Activated CD4-positive, CD25-positive, alpha-beta regulatory T cell treated with anti-CD3 and anti-CD28 coated beads, Interleukin-2, amount 50 U/mL, for 72 hours (primary cell): ENCODE data around the gene TTC6.

ENCODE experiments used
- DNase-seq: peaks from one replicate; pipeline ENCODE4 v3.0.0; 2021

The TTC6 gene

DNA sequence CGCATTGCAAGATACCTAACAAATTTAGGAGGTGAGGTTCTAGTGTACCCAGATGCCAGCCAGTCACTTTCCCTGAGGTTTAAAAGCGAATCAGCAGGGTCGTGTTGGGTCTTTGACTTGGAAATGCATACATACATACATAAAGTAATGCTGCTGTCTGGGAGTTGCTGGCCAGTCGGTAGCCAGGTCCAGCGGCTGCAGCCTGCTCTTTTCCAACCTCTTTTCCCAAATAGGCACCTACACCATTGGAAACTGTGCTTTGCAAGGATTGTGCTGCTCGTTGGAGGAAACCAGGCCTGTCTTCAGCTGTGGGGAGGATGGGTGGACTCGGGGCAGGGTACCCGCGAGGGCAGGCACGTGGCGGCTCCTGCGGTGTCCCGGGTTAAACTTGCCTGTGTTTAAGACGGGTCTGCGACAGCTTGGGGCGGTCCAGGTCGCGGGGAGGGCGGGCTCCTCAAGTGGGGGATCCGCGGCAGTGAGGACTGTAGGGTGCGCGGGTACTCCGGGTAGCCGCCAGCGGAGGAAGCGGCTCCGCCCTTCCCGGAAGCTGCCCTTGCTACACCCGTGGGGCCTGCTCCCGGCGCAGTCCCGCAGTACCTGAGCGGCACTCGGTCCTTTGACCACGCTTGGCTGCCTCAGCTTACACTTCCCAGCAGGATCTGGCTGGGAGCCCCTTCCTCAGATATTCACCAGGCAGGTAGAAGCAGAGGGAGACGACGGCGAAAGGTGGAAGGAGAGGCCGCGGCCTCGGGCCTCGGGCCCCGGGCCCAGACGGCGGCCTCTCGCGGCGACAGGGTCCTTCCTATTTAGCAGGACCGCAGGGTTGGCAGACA, 2.7 kb downstream of the TTC6 start:
- DNase-seq = no peak

DNA sequence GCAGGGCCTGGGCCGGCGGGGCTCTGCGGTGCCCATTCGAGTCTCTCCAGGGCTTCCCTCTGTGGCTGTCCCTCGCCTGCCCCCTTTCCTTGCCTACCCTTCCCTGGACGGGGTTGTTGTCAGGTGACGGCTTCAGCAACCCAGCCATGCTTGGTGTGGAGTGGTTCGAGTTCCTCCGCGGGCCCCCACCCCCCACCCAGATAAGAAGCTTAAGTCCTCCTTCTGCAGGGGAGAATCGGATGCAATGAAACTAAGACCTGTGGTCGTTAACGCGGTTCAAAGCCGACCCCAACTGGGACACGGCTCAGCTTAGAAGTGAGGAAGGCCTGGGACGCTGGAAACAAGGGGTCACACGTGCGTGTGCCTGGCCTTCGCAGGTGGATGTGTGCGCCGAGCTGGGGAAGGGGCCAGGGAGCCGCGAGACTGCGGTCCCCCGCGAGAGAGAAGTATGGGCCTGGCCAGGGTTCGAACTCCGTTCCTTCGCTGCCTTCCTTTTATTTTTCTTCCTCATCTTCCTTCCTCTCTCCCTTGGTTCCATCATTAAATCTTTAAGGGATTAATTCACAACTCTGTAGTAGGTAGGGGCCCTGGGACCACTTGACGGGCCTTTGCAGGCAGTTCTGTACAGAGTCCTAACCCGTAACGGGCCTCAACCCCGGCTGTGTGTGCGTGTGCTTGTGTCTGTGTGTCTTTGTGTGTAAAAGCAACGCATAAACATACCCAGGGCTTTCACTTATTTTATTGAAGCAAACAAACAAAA, 3.5 kb downstream of the TTC6 start:
- DNase-seq = no peak

GRCh38 chr14:37599507-37600368, 4.3 kb downstream of the TTC6 start:
- no peak for DNase-seq

DNA sequence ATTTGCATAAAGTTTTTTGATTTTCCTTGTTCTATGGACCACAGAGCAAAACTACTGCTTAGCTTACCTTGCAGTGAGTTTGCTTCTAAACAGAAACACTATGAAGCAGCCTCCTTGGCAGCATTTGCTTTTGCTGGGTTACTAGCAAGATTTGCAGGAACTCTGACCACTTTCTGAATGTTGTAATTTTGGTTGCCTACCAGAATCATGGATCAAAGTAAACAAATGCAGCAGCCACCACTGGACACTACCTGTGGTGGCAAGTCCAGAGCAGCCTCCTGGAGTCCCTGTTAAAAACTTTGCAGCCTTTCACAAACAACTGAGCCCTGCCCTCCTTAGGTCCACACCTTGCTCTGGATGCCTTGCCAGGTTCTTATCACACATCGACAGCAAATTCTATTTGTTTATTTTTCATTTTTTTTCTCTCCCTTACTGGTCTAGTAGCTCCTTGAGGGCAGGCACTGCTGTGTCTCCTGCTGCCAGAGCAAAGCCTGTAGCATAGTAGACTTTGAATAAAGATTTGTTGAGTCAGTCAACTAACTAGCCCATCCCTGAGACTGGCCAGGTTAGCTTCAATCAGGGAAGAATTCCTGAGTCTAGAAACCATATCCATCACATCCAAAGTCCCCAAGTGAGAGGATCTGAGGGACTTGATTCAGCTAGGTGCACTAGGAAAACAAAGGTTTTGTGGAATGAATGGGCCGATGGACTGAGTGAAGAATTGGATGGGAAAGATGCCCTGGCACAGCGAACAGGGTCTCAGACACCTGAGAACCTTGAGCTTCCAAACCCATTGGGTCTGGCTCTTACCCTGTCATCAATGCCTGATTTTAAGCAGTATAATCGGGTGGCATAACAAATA, 5.7 kb downstream of the TTC6 start:
- no peak for DNase-seq

- DNase-seq = no peak
Observed at GRCh38 chr14:37601865-37602264, 6.4 kb downstream of the TTC6 start.

GRCh38 chr14:37602605-37603453, 7.4 kb downstream of the TTC6 start:
- no peak for DNase-seq

- DNase-seq = no peak
Observed at GRCh38 chr14:37603688-37604251, 8.3 kb downstream of the TTC6 start.

DNA sequence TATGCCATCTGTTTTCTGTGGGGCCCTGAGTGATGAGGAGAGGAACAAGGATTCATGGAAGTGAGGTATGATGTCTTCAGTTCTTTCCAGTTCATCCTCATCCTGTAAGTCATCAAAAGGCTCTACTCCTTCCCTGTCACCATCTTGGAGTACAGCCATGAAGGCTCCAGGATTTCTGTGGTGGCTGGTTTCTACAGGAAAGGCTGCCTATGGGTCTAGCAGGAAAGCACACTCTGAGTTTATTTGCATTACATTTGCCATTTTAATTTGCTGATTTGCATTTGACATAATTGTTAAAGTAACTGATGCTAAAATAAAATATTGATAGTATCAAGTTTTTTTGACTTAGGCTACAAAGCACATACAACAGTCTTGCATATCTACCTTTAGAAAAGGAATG, 11.2 kb downstream of the TTC6 start:
- no peak for DNase-seq

DNA sequence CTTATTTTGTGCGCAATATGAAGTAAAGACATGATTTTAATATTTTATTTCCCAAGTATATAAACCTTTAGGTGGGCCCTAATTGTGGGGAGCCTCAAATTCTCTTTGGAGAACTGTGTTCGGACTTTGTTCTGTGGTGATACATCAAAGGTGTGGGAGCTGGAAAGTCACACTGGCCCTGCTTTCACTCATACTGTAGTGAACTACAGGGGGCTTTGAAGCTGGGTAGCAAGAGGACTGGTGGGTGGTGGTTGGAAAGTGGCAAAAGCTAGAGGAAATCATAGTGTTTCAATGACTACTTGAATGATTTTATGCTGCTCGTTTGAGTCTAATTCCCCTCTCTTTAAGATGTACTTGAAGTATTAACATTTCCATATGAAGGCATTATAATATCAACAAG, 13.2 kb downstream of the TTC6 start:
- no peak for DNase-seq

- no peak for DNase-seq
Observed at GRCh38 chr14:37610945-37611523, 15.6 kb downstream of the TTC6 start.

DNA sequence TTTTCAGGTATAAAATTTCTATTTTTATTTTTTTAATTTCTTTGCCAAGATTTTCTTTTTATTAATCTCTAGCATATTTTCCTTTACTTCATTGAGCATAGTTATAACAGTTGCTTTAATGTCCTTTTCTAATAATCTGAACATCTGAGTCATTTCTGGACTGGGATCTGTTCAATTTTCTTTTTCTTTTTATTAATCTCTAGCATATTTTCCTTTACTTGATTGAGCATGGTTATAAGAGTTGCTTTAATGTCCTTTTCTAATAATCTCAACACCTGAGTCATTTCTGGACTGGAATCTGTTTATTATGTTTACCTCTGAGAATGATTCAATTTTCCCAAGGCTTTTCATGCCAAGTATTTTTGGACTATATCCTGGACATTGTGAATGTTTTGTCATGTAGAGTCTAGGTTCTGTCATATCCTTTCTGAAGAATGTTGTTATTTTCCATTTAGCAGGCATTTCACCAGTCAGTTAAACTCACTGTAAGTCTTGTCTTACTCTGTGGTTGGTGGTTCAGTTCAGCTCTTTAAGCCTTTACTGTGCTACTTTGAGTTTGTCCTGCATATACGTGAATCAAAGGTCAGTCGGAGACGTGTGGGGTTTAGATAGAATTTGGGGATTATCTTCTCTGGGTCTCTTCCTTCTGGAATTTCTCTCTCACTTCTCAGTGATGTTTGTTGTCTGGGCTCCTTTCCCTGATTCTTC, 20.3 kb downstream of the TTC6 start:
- no peak for DNase-seq

DNA sequence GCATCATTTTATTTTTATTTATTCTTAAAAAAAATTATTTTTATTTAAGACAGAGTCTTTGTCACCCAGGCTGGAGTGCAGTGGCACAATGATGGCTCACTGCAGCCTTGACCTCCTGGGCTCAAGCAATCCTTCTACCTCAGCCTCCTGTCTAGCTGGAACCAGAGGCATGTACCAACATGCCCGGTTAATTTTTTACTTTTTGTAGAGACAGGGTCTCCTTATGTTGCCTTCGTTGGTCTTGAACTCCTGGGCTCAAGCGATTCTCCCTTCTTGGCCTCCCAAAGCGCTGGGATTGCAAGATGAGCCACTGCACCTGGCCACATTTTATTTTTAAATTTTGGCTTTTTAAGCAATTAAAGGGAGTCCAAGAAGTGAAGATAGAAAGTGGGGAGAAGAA, 21.4 kb downstream of the TTC6 start:
- DNase-seq = no peak

GRCh38 chr14:37617864-37618365, 22.5 kb downstream of the TTC6 start:
- DNase-seq = no peak

DNA sequence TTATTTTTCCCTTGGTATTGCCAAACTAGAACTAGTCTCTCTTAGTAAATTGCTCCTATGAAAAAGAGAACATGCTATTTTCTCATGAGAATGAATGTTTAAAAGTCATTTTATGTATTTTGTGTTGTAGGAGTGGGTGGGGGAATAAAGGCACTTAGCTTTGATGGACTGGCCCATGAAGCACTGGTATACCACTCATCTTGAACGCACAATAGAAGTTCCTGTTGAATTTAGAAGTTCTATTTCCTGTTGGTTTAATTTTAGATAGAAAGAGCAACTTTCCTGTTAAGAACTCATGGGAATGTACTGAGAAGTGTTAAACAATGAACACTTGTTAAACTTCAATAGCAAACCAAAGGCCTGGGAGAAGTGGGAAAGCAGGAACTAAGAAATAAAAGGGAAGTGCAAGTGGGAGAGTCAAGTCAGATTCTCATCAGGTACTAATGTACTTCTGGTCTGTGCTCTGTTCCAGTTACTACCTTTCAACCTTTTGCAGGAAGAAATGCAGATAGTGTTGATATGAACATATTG, 23.1 kb downstream of the TTC6 start:
- DNase-seq = no peak

GRCh38 chr14:37620856-37621255, 25.4 kb downstream of the TTC6 start:
- no peak for DNase-seq

DNA sequence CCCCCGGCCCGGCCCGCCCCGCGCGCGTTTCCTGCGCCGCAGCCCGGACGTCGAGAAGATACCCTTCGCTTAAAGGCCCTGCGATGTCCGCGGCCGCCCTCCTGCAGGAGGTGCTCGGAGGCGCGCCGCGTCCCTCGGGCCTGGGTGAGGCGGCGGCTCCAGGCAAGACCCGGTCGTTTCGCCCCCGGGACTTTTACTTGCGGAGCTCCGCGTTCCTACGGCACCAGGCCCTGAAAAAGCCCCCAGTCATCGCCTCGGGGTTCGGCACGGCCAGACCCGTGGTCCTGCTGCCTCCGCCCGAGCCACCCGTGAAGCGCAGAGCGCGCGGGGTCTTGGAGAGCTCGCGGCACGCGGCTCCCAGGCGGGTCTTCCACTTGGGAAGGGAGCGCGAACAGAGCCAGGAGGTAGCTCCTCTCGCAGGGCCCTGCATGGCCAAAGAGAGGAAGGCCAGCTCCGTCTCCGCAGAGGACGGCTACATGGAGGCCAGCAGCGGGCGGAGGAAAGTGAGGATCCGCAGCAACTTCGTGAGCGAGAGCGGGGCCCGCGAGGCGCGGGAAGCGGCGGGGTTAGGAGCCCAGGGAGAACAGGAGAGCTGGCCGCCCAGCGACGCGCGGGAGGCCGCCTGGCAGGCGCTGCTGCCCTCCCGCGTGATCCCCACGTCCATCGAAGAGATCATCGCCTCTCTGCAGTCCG, 26.9 kb downstream of the TTC6 start:
- DNase-seq = no peak

- no peak for DNase-seq
Observed at GRCh38 chr14:37623426-37623951, 28.1 kb downstream of the TTC6 start.

DNA sequence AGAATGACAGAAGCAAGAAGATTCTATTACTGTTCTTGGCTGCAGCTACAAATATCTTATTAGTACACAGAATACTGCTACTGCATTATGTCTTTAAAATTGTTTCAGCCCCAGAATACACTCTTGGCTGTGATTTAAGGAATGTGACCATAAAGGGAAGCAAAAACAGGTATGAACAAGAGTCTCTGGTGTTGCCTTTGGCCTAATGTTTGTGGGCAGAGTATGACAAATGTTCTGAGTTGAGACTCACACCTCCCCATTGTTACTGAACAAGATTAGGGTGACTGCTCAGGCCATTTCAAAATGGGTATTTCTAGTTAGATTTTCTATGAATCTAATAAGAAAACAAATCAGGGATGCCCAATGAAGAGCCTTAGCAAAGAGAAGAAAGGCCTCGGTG, 28.5 kb downstream of the TTC6 start:
- no peak for DNase-seq
